Measurements from ENCODE around the gene R3HDM4. TPM values are rescaled to one million over a fixed set of nuclear protein-coding genes. Genes with fewer than 3 reads are reported as not detected.
A peak's percentile ranks its signal among the peaks of the same experiment; 100 is the strongest.

The R3HDM4 gene
- total RNA-seq, result 10 to 100 TPM; 23.7 to 44.9 (median 32.9) TPM

DNA sequence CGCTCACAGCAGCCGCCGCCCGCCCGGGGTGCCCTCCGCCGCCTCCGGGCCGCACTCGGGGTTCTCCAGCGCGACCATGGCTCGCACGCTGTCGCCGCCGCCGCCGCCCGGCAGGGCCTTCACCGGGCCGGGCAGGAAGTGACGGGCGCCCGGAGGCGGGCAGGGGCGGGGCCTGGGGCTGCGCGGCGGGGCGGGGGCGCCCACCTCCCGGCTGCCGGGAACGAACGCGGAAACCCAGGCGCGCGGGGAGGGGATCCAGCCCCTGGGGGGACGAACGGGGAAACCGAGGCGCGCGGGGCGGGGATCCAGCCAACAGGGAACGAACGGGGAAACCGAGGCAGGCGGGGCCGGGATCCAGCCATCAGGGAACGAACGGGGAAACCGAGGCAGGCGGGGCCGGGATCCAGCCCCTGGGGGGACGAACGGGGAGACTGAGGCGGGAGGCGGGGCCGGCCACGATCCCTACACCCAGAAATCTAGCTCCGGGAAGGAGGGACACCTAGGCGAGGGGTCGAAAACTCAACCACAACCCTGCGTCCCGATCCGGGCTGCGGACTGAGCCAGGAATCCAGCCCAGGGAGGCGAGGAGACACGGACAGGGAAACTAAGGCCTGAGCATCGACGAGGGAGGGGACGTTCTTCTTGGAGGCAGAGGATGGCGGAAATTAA lies at the start of gene R3HDM4:
TSS of gene R3HDM4 (minus strand) at position 140 of the 669 bp plus-strand sequence. CDS start at position 78, 62 bp downstream.
- H3K4me1 ChIP-seq, result peaks cover 0 to 39% (median 13%) of the 10 kb centered on the region in 3 donors
- peaks cover 23% of the 10 kb centered on the region for H3K27me3 ChIP-seq
- ATAC-seq, result peak; percentile 93
- TF ChIP-seq POLR2A (IDR thresholded peaks at IDR 0.05) (peak; percentile 57 to 66), POLR2AphosphoS5 (IDR thresholded peaks at IDR 0.05) (peak; percentile 80), EP300 (IDR thresholded peaks at IDR 0.05) (no peak)
- TF ChIP-seq, protein P1, sequence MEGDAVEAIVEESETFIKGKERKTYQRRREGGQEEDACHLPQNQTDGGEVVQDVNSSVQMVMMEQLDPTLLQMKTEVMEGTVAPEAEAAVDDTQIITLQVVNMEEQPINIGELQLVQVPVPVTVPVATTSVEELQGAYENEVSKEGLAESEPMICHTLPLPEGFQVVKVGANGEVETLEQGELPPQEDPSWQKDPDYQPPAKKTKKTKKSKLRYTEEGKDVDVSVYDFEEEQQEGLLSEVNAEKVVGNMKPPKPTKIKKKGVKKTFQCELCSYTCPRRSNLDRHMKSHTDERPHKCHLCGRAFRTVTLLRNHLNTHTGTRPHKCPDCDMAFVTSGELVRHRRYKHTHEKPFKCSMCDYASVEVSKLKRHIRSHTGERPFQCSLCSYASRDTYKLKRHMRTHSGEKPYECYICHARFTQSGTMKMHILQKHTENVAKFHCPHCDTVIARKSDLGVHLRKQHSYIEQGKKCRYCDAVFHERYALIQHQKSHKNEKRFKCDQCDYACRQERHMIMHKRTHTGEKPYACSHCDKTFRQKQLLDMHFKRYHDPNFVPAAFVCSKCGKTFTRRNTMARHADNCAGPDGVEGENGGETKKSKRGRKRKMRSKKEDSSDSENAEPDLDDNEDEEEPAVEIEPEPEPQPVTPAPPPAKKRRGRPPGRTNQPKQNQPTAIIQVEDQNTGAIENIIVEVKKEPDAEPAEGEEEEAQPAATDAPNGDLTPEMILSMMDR (IDR thresholded peaks at IDR 0.05), result peak in 1 of 4 experiments; percentile 4
- H3K9me3 ChIP-seq, result no peaks in the 10 kb centered on the region
- 0% methylated on average over 6 to 8 of the region's 76 CpGs for WGBS, 2 donors (ENCODE audit: low coverage in 1 of 2)
- no peaks in the 10 kb centered on the region for H3K36me3 ChIP-seq
- peak within 1 kb of the TSS; percentile 80 to 96 (median 88) for H3K27ac ChIP-seq
- H3K4me3 ChIP-seq, result peak within 1 kb of the TSS; percentile 85 to 92

GRCh38 chr19:961866-962620 lies 49.0 kb upstream of the R3HDM4 start:
- H3K4me3 ChIP-seq, result no peak overlapping the region
- WGBS, 2 donors (ENCODE audit: low coverage in 1 of 2), result 55 to 62% methylated on average over 5 to 10 of the region's 14 CpGs
- peaks cover 0 to 57% of the 10 kb centered on the region in 2 donors for H3K36me3 ChIP-seq
- no peak for ATAC-seq
- no peaks in the 10 kb centered on the region for H3K9me3 ChIP-seq
- H3K4me1 ChIP-seq, result no peaks in the 10 kb centered on the region
- no peak overlapping the region for H3K27ac ChIP-seq
- TF ChIP-seq, protein P1 (IDR thresholded peaks at IDR 0.05), result no peak
- TF ChIP-seq EP300 (IDR thresholded peaks at IDR 0.05) (no peak), POLR2A (IDR thresholded peaks at IDR 0.05) (no peak), POLR2AphosphoS5 (IDR thresholded peaks at IDR 0.05) (no peak)
- H3K27me3 ChIP-seq, result no peaks in the 10 kb centered on the region

- no peak for ATAC-seq
- H3K27ac ChIP-seq, result no peak overlapping the region
- peaks cover 0 to 43% of the 10 kb centered on the region in 2 donors for H3K36me3 ChIP-seq
- no peaks in the 10 kb centered on the region for H3K27me3 ChIP-seq
- 40% methylated on average over 1 of the region's 8 CpGs; no CpG with 5 or more reads in 1 of the 2 donors for WGBS, 2 donors (ENCODE audit: low coverage in 1 of 2)
- TF ChIP-seq EP300 (IDR thresholded peaks at IDR 0.05) (no peak), POLR2AphosphoS5 (IDR thresholded peaks at IDR 0.05) (no peak), POLR2A (IDR thresholded peaks at IDR 0.05) (no peak)
- TF ChIP-seq, protein P1 (IDR thresholded peaks at IDR 0.05), result no peak
- no peak overlapping the region for H3K4me3 ChIP-seq
- no peaks in the 10 kb centered on the region for H3K4me1 ChIP-seq
- no peaks in the 10 kb centered on the region for H3K9me3 ChIP-seq
Measured at GRCh38 chr19:960601-960938, 47.6 kb upstream of the R3HDM4 start.

- TF ChIP-seq POLR2A (IDR thresholded peaks at IDR 0.05), result no peak
- TF ChIP-seq POLR2AphosphoS5 (IDR thresholded peaks at IDR 0.05), result no peak
- TF ChIP-seq, protein P1 (IDR thresholded peaks at IDR 0.05), result no peak
- no peak for TF ChIP-seq EP300 (IDR thresholded peaks at IDR 0.05)
- Histone ChIP-seq H3K9me3 (no peaks in the 10 kb centered on the region), H3K4me1 (no peaks in the 10 kb centered on the region), H3K36me3 (peaks cover 0 to 37% of the 10 kb centered on the region in 2 donors), H3K27me3 (no peaks in the 10 kb centered on the region), H3K27ac (no peak overlapping the region), H3K4me3 (no peak overlapping the region)
- no peak for ATAC-seq
- WGBS, 2 donors (ENCODE audit: low coverage in 1 of 2), result no CpG with 5 or more reads among the region's 12 CpGs
Measured at GRCh38 chr19:960020-960419, 47.0 kb upstream of the R3HDM4 start.

Data from gastroesophageal sphincter (tissue), 4 donors.